ENCODE data around the gene PEX14. TPM values are rescaled to one million over a fixed set of nuclear protein-coding genes. Genes with fewer than 3 reads are reported as not detected.

PEX14 gene
- total and polyA plus RNA-seq, 10 of the 15 experiments (the other 5 are each of a cell fraction or from before 2014, with no cell fraction given): 1.4 to 23.2 (median 12.0) TPM

GRCh38 chr1:10620776-10621175, 146.0 kb downstream of the PEX14 start (continued):
- no peak for TF ChIP-seq PML (IDR thresholded peaks at IDR 0.05; ENCODE audit: low read length)
- TF ChIP-seq EGR1 (IDR thresholded peaks at IDR 0.05; ENCODE audit: borderline replicate concordance in 1 of 2, low read depth in 2 of 2, low read length in 2 of 2): no peak
- no peak for TF ChIP-seq EED (IDR thresholded peaks at IDR 0.05; ENCODE audit: low read depth)
- no peak for TF ChIP-seq SUZ12 (IDR thresholded peaks at IDR 0.05; ENCODE audit: unreplicated experiment)
- TF ChIP-seq FOXK2 (IDR thresholded peaks at IDR 0.05): no peak

GRCh38 chr1:10621906-10622305, 147.2 kb downstream of the PEX14 start:
- 93% methylated on average over 9 of the region's 9 CpGs for WGBS (ENCODE audit: insufficient coverage, insufficient replicate concordance, low lambda C conversion rate, missing lambda C conversion rate)
- ChIA-PET CTCF (no interaction called here), SMC1A (ENCODE audit: uncharacterized antibody, unreplicated experiment) (no interaction called here), RAD21 (ENCODE audit: unreplicated experiment) (no interaction called here), POLR2A (no interaction called here)
- in situ Hi-C loops (cut with MboI): no loop called here
- Histone ChIP-seq H3K4me2 (ENCODE audit: control insufficient read depth, insufficient read depth) (no peak overlapping the region), H3K9me3 (replicated peaks; ENCODE audit: control insufficient read depth, insufficient read depth, low read length) (no peaks in the 10 kb centered on the region), H3K27ac (ENCODE audit: control insufficient read depth, insufficient read depth) (no peak overlapping the region), H3K27me3 (replicated peaks in 1 of 2; ENCODE audit: control insufficient read depth in 2 of 2, insufficient read depth in 2 of 2, low read length in 1 of 2) (no peaks in the 10 kb centered on the region), H3K9ac (ENCODE audit: control insufficient read depth, insufficient read depth, low read length) (no peak overlapping the region), H2AFZ (ENCODE audit: control insufficient read depth, low read depth, low read length) (no peak overlapping the region), H3K4me3 (no peak overlapping the region), H3K4me1 (ENCODE audit: control insufficient read depth, insufficient read depth, low read length) (no peaks in the 10 kb centered on the region), H3K79me2 (ENCODE audit: control insufficient read depth, insufficient read depth, low read length) (no peaks in the 10 kb centered on the region), H3K36me3 (ENCODE audit: control insufficient read depth in 2 of 2, insufficient read depth in 2 of 2, low read length in 1 of 2) (peaks cover 4 to 7% of the 10 kb centered on the region in 2 experiments; a peak in 3 of 4 replicates), H4K20me1 (ENCODE audit: control insufficient read depth, insufficient read depth) (no peaks in the 10 kb centered on the region)
- no TSS peak for BruUV-seq (replicated peaks)
- FAIRE-seq (no peak), ATAC-seq (no peak), DNase-seq (ENCODE audit: low read depth, low spot score) (no peak)
- intact Hi-C loops (cut with micrococcal nuclease; ENCODE audit: unreplicated experiment): no loop called here
- TF ChIP-seq USF2 (IDR thresholded peaks at IDR 0.05; ENCODE audit: borderline replicate concordance, low read depth, low read length): no peak
- no peak for TF ChIP-seq MYC (IDR thresholded peaks at IDR 0.05; ENCODE audit: insufficient read depth, insufficient read length, insufficient replicate concordance, low read length, severe bottlenecking)
- TF ChIP-seq, protein P1, sequence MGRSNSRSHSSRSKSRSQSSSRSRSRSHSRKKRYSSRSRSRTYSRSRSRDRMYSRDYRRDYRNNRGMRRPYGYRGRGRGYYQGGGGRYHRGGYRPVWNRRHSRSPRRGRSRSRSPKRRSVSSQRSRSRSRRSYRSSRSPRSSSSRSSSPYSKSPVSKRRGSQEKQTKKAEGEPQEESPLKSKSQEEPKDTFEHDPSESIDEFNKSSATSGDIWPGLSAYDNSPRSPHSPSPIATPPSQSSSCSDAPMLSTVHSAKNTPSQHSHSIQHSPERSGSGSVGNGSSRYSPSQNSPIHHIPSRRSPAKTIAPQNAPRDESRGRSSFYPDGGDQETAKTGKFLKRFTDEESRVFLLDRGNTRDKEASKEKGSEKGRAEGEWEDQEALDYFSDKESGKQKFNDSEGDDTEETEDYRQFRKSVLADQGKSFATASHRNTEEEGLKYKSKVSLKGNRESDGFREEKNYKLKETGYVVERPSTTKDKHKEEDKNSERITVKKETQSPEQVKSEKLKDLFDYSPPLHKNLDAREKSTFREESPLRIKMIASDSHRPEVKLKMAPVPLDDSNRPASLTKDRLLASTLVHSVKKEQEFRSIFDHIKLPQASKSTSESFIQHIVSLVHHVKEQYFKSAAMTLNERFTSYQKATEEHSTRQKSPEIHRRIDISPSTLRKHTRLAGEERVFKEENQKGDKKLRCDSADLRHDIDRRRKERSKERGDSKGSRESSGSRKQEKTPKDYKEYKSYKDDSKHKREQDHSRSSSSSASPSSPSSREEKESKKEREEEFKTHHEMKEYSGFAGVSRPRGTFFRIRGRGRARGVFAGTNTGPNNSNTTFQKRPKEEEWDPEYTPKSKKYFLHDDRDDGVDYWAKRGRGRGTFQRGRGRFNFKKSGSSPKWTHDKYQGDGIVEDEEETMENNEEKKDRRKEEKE (IDR thresholded peaks at IDR 0.05): no peak
- TF ChIP-seq SIN3A (IDR thresholded peaks at IDR 0.05; ENCODE audit: low read depth, low read length): no peak
- TF ChIP-seq CHD2 (IDR thresholded peaks at IDR 0.05; ENCODE audit: borderline replicate concordance, low read depth, low read length): no peak
- TF ChIP-seq FOXM1 (IDR thresholded peaks at IDR 0.05; ENCODE audit: low read depth, low read length): no peak
- no peak for TF ChIP-seq FOXK2 (IDR thresholded peaks at IDR 0.05)
- TF ChIP-seq, protein P2, sequence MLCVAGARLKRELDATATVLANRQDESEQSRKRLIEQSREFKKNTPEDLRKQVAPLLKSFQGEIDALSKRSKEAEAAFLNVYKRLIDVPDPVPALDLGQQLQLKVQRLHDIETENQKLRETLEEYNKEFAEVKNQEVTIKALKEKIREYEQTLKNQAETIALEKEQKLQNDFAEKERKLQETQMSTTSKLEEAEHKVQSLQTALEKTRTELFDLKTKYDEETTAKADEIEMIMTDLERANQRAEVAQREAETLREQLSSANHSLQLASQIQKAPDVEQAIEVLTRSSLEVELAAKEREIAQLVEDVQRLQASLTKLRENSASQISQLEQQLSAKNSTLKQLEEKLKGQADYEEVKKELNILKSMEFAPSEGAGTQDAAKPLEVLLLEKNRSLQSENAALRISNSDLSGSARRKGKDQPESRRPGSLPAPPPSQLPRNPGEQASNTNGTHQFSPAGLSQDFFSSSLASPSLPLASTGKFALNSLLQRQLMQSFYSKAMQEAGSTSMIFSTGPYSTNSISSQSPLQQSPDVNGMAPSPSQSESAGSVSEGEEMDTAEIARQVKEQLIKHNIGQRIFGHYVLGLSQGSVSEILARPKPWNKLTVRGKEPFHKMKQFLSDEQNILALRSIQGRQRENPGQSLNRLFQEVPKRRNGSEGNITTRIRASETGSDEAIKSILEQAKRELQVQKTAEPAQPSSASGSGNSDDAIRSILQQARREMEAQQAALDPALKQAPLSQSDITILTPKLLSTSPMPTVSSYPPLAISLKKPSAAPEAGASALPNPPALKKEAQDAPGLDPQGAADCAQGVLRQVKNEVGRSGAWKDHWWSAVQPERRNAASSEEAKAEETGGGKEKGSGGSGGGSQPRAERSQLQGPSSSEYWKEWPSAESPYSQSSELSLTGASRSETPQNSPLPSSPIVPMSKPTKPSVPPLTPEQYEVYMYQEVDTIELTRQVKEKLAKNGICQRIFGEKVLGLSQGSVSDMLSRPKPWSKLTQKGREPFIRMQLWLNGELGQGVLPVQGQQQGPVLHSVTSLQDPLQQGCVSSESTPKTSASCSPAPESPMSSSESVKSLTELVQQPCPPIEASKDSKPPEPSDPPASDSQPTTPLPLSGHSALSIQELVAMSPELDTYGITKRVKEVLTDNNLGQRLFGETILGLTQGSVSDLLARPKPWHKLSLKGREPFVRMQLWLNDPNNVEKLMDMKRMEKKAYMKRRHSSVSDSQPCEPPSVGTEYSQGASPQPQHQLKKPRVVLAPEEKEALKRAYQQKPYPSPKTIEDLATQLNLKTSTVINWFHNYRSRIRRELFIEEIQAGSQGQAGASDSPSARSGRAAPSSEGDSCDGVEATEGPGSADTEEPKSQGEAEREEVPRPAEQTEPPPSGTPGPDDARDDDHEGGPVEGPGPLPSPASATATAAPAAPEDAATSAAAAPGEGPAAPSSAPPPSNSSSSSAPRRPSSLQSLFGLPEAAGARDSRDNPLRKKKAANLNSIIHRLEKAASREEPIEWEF (IDR thresholded peaks at IDR 0.05; ENCODE audit: insufficient replicate concordance, low read depth, low read length): no peak
- TF ChIP-seq NFYB (IDR thresholded peaks at IDR 0.05; ENCODE audit: insufficient read depth, low read depth, low read length): no peak
